NCI-H1092 (cell line): ENCODE data around the gene UBN1.

Experiments
- DNase-seq: peaks from one replicate; lab custom pipeline; 2025; lab: John Stamatoyannopoulos, UW

UBN1 gene

GRCh38 chr16:4846901-4847773 is at the start of gene UBN1, which contains the start of gene GLYR1:
Gene UBN1 (plus strand): TSS chr16:4847481. CDS start chr16:4852918, 5,437 bp downstream.
Gene GLYR1 (minus strand): TSS chr16:4847288. CDS start chr16:4847265, 23 bp downstream.
- DNase-seq = peak; percentile 95

- DNase-seq = no peak
These were observed 49.5 kb upstream of the UBN1 start for GRCh38 chr16:4797805-4798252.

- DNase-seq = no peak
These were observed 48.8 kb upstream of the UBN1 start for GRCh38 chr16:4798456-4798855.

GRCh38 chr16:4799171-4799855 is 48.0 kb upstream of the UBN1 start:
- no peak for DNase-seq

- no peak for DNase-seq
These were observed 46.8 kb upstream of the UBN1 start for GRCh38 chr16:4800290-4801041.

GRCh38 chr16:4801051-4801961 is 46.0 kb upstream of the UBN1 start:
- DNase-seq = no peak

- DNase-seq = peak; percentile 25
These were observed 45.2 kb upstream of the UBN1 start, which contains the start of gene ROGDI for GRCh38 chr16:4801962-4802658. Gene ROGDI (minus strand): TSS chr16:4802633. CDS start chr16:4802571, 62 bp downstream.

- peak; percentile 90 for DNase-seq
These were observed 44.5 kb upstream of the UBN1 start for GRCh38 chr16:4802659-4803287.

GRCh38 chr16:4803401-4803844 is 43.9 kb upstream of the UBN1 start:
- no peak for DNase-seq

- no peak for DNase-seq
These were observed 43.2 kb upstream of the UBN1 start for GRCh38 chr16:4803898-4804762.

GRCh38 chr16:4805231-4805630 is 42.0 kb upstream of the UBN1 start:
- DNase-seq = no peak

GRCh38 chr16:4806280-4806679 is 41.0 kb upstream of the UBN1 start:
- no peak for DNase-seq

- no peak for DNase-seq
These were observed 36.0 kb upstream of the UBN1 start for GRCh38 chr16:4811242-4811641.

GRCh38 chr16:4811773-4812172 is 35.5 kb upstream of the UBN1 start:
- no peak for DNase-seq

GRCh38 chr16:4813251-4814003 is 33.9 kb upstream of the UBN1 start:
- DNase-seq = no peak

- no peak for DNase-seq
These were observed 33.2 kb upstream of the UBN1 start for GRCh38 chr16:4814046-4814445.

GRCh38 chr16:4814542-4815173 is 32.6 kb upstream of the UBN1 start:
- no peak for DNase-seq

GRCh38 chr16:4820652-4821051 is 26.6 kb upstream of the UBN1 start:
- no peak for DNase-seq
